SK-N-SH treated with all-trans-retinoic acid at 6 μM for 48 hours (cell line): ENCODE results near the gene ACBD6.

Experiments
- ARNTL ChIP-seq: fragments of 450-650 bp; formaldehyde crosslinking; IDR thresholded peaks from 2 replicates; pipeline ENCODE4 v1.5.0; 2020; ENCODE audit warnings: low read depth, mild to moderate bottlenecking, moderate library complexity, borderline replicate concordance
- CREB5 ChIP-seq: fragments of 250-450 bp; sonication (Bioruptor Pico); IDR thresholded peaks from 2 replicates; pipeline ENCODE4 v1.5.1; 2020; ENCODE audit warnings: low read depth, mild to moderate bottlenecking, moderate library complexity
- CSDC2 ChIP-seq: fragments of 250-450 bp; sonication (Bioruptor Pico); IDR thresholded peaks from 2 replicates; pipeline ENCODE4 v1.5.0; 2020; ENCODE audit warnings: mild to moderate bottlenecking, moderate library complexity
- ESRRG ChIP-seq: fragments of 250-450 bp; sonication (Bioruptor Pico); IDR thresholded peaks from 2 replicates; pipeline ENCODE4 v1.6.1; 2021; ENCODE audit warnings: mild to moderate bottlenecking
- GLIS3 ChIP-seq: fragments of 250-450 bp; sonication (Bioruptor Pico); IDR thresholded peaks from 2 replicates; pipeline ENCODE4 v1.5.0; 2020; ENCODE audit warnings: mild to moderate bottlenecking, moderate library complexity
- OSR1 ChIP-seq: fragments of 250-450 bp; sonication (Bioruptor Pico); IDR thresholded peaks from 2 replicates; pipeline ENCODE4 v1.8.0; 2022; ENCODE audit warnings: moderate library complexity, mild to moderate bottlenecking, inconsistent platforms
- RARB ChIP-seq: fragments of 250-450 bp; sonication (Bioruptor Pico); IDR thresholded peaks from 2 replicates; pipeline ENCODE4 v1.8.0; 2021; ENCODE audit warnings: mild to moderate bottlenecking, moderate library complexity
- TCF4 ChIP-seq: fragments of 250-450 bp; sonication (Bioruptor Pico); IDR thresholded peaks from 2 replicates; pipeline ENCODE4 v1.8.0; 2021; ENCODE audit warnings: mild to moderate bottlenecking, moderate library complexity, borderline replicate concordance
- ZC3H10 ChIP-seq: fragments of 250-450 bp; sonication (Bioruptor Pico); IDR thresholded peaks from 2 replicates; pipeline ENCODE4 v1.5.1; 2021; ENCODE audit warnings: mild to moderate bottlenecking, moderate library complexity
- ZFP30 ChIP-seq: fragments of 450-650 bp; formaldehyde crosslinking; IDR thresholded peaks from 2 replicates; pipeline ENCODE4 v1.5.0; 2022; ENCODE audit warnings: mild to moderate bottlenecking, moderate library complexity
- TF ChIP-seq, protein P1 (sequence below): fragments of 250-450 bp; sonication (Bioruptor Pico); IDR thresholded peaks from 2 replicates; pipeline ENCODE4 v1.8.0; 2020; ENCODE audit warnings: mild to moderate bottlenecking, moderate library complexity, borderline replicate concordance

GRCh38 chr1:180431683-180432082 is 70.7 kb downstream of the ACBD6 start:
- TF ChIP-seq ARNTL (CRISPR knock-in tag): no peak
- no peak for TF ChIP-seq CREB5
- TF ChIP-seq RARB (CRISPR knock-in tag): no peak
- no peak for TF ChIP-seq OSR1 (CRISPR knock-in tag)
- no peak for TF ChIP-seq ESRRG (CRISPR knock-in tag)
- TF ChIP-seq GLIS3 (CRISPR knock-in tag): no peak
- TF ChIP-seq ZC3H10 (CRISPR knock-in tag): no peak
- no peak for TF ChIP-seq ZFP30
- TF ChIP-seq, protein P1, sequence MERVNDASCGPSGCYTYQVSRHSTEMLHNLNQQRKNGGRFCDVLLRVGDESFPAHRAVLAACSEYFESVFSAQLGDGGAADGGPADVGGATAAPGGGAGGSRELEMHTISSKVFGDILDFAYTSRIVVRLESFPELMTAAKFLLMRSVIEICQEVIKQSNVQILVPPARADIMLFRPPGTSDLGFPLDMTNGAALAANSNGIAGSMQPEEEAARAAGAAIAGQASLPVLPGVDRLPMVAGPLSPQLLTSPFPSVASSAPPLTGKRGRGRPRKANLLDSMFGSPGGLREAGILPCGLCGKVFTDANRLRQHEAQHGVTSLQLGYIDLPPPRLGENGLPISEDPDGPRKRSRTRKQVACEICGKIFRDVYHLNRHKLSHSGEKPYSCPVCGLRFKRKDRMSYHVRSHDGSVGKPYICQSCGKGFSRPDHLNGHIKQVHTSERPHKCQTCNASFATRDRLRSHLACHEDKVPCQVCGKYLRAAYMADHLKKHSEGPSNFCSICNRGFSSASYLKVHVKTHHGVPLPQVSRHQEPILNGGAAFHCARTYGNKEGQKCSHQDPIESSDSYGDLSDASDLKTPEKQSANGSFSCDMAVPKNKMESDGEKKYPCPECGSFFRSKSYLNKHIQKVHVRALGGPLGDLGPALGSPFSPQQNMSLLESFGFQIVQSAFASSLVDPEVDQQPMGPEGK (CRISPR knock-in tag): no peak
- TF ChIP-seq TCF4 (CRISPR knock-in tag): no peak
- TF ChIP-seq CSDC2: no peak
